GM04503 (cell line): ENCODE results near the gene DMAC2.
"Not testable (repeated sequence)": the region's sequence is repeated elsewhere in the genome, so short reads cannot be mapped to it uniquely, and the experiment has no call there.

Experiments used
- DNase-seq: peaks from one replicate; pipeline ENCODE4 v3.0.0-alpha.2; 2012; ENCODE audit warnings: low read depth

DMAC2 gene

DNA sequence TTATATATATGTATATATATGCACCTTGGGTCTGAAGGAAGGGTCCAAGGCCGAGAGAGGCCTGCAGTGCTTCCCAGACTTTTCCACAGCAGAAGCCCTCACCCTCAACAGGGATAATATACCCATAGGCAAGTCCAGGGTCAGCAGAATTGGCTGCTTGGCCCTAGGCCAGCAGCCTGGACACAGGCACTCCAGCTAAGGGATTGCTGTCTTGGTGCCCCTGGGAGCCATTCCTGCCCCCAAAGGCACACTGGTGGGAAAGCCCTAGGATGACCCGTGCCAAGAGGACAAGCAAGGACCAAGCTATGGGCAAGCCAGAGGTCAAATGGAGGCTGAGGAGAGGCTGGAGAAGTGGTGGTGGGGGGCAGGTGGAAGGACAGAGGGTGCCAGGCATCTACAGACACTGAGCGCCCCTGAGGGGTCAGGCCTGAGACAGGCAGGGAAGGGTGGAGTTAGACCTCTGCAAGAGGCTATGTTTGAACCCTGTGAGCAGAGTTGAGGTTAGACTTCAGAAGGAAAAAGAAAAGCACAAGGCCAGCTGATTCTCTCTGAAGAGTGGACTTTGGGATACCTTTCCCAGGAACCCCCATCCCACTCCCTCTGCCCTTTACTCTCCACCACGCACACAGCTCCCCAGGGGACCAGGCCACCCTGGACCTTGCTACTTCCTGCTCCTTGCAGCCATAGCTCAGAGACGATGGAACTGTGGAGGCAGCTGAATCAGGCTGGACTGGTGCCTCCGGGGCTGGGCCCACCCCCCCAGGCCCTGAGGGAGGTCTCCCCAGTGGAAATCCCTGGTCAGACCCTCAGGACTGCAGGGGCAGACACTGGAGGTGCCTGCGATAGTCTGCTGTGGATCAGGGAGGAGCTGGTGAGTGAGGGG, 3.0 kb upstream of the DMAC2 start, which contains the start of gene ERICH4:
Gene ERICH4, plus strand, starts transcription at position 684 of the 883 bp plus-strand sequence. Its CDS starts 14 bp downstream, at position 698.
- no peak for DNase-seq

DNA sequence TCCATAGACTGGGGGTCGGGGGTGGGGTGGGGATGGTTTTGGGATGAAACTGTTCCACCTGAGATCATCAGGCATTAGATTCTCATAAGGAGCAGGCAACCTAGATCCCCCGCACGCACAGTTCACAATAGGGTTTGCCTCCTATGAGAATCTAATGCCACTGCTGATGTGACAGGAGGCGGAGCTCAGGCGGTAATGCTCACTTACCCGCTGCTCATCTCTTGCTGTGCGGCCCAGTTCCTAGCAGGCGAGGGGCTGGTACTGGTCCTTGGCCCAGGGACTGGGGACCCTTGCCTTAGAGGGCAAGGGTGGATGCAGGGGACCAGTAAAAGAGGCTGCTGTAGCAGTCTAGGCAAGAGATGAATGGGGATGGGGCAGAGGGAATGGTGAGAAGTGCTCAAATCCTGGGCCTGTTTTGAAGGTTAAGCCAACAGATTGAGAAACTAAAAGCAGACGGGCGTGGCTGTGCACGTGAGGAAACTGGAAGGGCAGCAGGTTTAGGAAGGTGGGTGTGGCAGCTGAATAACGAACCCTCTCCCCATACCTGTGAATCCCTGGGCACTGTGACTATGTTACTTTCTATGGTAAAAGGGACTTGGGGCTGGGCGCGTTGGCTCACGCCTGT, 1.7 kb upstream of the DMAC2 start:
- no peak for DNase-seq

DNA sequence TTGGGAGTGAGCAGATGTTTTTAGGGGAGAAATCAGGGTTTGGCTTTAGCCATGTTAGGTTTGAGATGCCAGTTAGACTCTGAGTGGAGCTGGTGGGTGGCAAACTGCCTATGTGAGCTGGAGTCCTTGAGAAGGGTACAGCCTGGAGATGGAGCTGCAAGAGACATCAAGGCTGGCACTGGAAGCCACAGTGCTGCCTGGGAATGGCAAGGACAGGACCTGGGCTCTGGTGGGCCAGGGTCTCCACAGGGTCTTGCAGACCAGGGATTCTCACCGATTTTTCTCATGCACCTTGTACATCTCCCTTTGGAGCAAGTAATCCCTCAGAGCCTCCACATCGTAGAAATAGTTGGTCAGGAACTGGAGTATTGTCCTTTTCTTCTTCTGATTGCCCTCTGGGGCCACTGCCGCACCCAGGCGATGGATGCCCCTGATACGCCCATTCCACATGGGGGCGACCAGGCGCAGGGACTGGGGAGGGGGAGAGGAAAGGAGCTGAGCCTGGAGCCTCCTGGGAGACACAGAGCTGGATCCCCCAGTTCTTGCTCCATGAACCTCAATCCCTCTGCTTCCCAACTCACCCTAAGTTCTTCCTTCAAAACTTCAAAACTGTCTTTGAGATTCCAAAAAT, 1.7 kb downstream of the DMAC2 start:
- no peak for DNase-seq

DNA sequence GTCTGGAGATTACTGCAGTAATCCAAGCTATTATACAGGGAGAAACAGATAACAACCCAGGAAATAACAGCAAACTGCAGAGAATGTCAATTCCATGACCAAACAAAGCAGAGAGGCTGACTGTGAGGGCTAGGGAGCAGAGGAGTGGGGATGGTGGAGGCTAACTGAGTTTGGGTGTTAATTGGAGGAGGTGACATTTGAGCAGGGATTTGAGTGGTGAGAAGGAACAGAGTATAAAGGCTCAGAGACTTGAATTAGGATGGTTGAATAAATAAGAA, 3.1 kb downstream of the DMAC2 start:
- DNase-seq = no peak

DNA sequence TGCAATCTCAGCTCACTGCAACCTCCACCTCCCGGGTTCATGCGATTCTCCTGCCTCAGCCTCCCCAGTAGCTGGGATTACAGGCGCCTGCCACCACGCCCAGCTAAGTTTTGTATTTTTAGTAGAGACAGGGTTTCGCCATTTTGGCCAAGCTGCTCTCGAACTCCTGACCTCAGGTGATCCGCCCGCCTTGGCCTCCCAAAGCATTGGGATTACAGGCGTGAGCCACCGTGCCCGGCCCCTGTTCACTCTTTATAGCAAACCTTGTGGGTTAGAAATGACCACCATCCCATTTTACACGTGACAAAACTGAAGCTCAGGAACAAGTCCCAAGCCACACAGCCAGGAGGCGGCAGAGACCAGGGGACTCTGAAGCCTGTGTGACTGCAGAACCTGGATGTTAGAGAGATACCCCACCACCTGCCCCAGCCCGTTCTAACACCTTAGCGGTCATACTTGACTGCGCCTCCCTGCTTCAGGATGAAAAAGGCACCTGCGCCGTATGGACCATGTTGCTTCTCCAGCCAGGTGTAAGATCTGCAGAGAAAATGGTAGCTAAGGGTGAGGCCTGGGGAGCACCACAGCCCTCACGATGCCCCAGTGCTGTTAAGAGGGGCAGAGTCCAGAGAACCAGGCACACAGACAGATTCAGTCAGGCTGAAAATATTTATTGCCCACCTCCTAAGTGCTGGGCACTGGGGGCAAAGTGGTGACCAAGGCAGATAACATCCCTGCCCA, 3.6 kb downstream of the DMAC2 start:
- DNase-seq = no peak

DNA sequence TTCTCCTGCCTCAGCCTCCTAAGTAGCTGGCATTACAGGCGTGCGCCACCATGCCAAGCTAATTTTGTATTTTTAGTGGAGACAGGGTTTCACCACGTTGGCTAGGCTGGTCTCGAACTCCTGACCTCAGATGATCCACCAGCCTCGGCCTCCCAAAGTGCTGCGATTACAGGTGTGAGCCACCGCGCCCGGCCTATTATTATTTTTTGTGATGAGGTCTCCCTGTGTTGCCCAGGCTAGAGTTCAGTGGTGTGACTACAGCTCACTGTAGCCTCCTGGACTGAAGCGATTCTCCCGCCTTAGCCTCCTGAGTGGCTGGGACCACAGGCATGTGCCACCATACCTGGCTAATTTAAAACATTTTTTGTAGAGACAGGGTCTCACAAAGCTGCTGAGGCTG, 4.3 kb downstream of the DMAC2 start:
- not testable (repeated sequence) for DNase-seq

DNA sequence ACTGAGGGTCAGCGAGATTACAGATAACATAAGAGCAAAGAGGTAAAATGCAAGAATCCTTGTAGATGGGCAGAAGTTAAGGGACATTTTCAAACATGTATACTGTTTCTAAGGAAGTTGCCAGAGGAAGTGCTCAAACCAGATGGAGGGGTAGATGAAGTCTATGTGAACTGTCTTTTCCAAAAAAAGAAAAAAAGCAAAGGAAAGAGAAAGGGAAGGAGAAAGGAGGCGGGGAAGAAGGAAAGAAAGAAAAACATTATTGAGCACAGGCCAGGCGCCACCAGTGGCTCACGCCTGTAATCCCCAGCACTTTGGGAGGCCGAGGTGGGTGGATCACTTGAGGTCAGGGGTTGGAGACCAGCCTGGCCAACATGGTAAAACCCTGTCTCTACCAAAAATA, 5.3 kb downstream of the DMAC2 start:
- DNase-seq = no peak

DNA sequence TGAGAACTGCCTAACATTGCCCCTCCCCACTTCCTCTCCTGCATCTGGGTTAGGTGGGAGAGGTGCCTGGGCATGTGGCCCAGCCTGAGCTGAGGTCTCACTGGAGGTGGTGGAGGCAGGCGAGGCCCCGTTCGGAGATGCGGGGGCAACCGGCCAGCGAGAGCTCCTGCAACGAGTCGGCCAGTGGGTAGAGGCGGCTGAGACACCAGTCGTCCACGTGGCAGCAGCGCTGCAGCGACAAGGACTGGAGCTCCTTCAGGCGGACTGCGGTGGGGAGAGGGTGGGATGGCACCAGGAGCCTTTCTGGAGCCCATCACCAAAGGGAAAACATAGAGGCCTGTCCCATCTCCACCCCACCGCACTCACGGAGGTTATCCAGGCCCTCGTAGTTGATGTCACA, 6.5 kb downstream of the DMAC2 start:
- DNase-seq = no peak

DNA sequence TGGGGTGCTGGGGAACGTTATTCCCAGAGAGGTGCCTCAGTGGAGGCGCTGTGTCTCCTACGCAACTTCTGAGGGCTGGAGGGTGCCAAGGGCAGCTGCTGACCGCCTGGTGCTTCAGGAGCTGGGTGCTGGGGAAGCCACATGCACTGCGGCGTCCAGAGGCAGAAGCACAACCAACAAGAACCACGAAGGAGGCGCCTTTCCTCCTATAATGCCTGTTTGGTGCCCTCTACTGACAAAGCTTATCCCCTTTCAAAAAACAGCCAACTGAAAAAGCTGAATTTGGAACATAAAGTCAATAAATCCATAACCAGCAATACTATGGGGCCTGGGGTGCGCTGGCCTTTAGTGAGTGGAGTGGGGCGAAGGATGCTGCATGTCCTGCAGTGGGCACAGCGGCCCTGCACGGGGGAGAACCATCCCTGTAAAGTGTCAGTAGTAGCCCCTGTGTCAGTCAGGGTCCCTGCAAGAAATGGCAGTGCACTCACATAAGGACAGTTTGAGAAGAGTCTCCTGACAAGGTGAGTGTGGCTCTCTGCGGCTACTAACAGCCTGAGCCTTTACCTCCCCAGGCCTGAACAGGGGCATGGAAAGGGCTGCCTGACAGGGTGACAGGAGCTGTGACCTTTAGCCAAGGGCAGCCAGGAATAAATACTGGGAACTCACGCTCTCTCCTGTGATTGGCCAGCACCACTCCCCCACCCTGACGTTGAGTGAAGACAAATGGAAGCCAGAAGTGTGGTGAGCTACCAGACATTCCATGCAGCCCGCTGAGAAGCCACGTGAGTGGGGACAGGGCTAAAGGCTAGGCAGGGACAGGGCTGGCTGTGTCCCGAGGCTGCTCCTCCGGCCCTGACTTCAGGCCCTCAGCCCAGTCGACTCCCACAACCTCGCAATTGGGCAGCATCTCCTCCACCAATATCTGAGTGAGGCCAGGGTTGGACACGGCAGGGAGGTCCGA, 8.0 kb downstream of the DMAC2 start:
- DNase-seq = no peak

DNA sequence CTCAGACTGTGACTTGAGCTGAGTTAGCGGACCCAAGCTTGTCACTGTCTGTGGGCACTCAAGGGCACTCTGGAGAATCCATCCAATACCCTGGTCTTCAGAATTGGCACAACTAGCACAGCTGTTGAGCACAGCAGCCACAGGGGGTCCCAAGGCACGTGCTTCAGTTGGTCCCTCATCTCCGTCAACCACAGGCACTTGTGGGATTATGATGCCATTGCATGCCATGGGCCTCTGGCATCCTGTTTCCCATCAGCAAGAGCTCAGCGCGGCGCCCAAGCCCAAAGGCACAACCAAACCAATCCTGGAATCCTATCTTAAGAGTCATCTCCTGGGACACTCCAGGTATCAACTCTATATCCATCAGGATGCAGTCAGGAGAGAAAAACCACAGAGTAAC, 8.8 kb downstream of the DMAC2 start:
- no peak for DNase-seq

DNA sequence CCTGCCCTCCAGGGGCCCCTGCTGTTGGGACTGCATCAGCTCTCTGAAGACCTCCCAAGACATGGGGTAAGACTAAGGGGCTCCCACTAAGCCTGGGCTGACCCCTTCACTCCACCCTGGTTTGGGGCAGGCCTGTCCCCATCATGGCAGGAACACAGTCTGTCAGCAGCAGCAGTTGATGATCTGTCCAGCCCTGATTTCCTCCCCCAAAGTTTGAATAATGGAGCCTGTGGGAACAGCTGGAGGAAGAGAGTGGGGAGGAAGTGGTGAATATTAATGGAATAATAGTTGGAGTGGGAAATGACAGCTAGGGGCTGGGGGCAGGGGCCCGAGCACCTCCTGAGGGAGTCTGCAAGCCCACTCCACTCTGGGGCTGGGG, 11.2 kb downstream of the DMAC2 start:
- no peak for DNase-seq

DNA sequence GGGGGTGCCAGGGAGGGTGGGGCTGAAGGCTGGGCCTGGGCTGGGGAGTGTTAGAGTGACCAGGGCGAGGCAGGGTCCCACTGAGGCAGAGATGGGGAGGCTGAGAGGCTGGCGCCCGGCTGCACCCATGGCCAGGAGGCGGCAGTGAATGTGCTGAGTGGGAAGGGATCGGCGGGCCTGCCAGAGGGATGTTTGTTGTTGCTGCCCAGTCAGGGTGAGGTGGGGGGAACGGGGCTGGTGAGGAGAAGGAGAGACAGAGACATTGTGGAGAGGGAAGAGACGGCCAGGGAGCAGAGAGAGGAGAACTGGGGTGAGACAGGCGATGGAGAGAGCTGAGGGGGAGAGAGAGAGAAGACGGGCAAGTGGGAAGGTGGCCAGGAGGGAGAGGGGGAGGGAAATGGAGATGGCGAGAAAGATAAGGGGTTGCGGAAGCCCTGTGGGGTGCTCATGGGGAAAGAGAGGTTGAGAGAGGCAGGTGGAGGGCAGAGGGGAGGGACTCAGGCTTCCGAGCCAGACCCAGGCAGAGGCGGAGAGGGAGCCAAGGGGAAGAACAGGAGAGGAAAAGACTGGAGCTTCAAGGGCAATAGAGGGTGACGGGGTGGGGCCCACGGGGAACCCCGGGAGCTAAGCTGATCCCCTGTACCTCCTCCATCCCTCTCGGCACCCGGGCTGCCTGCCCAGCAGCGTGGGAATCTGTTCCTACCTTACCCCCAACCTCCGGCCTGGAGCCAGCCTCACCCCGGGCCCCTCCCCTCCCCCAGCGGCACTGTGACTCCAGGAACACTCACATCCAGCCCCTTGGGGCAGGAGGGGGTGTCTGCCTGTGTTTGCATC, 11.8 kb downstream of the DMAC2 start:
- DNase-seq = no peak

DNA sequence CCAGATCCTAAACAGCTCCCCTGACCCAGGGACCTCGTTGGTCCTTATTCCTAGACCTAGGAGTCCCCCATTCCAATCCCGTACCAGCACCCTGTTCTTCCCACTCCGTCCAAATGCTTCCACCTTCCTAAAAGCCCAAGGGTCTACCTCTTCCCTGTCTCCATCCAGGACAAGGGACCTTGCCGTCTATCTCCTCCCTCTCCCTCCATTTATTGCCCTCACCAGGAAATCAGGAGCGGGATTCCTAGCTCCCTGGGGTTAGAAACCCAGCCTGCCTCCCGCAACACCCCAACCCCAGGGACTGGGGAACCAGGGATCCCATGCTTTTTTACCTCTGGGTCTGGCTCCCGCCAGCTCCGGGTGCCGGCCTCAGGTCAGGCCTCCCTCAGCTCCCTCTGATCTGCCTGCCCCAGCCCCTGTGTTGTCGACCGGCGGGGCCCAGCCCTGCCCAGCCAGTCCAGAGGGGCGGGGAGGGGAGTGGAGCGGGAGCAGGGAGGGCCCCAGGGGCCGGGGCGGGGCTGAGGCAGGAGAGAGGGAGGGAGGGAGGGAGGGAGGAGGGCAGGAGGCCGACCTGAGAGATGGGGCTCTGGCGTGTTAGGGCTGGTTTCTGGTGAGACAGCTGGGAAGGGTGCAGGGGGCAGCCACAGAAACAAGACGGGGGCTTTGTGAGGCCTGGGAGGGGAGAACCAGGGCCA, 12.6 kb downstream of the DMAC2 start, which contains the start of gene B3GNT8:
Gene B3GNT8, minus strand, starts transcription at position 423 of the 695 bp plus-strand sequence. CDS start 596 bp downstream, outside the sequence.
- no peak for DNase-seq

DNA sequence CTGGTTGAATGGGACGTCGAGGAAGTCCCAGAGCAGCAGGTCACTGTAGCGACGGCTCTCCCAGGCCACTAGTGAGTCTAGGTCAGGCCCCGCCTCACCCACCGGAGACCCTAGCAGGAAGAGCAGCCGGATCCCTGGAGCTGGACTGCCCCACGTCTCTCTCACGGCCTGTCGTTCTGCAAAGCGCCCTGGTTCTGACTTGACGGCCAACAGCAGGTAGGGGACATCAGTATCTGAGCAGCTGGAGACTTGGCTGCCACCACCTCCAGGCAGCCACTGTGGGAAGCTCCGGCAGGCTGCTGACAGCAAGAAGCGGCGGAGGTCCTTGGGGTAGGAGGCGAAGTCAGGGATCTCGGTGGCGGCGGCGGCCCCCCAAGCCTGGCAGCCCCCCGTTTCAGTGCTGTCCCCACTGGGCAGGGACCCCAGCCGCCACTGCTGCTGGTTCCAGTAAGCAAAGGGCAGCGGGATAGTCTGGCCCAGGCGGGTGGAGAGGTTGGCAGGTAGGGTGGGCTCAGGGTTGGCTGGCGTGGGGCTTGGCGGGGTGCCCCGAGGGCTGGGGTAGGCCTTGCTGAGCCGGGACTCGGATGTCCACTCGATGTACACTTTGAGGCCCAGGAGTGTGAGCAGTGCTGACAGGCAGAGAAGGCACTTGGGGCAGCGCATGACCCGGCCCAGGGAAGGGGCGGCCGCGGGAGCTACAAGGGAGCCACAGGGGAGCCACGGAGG, 13.4 kb downstream of the DMAC2 start:
- DNase-seq = no peak

DNA sequence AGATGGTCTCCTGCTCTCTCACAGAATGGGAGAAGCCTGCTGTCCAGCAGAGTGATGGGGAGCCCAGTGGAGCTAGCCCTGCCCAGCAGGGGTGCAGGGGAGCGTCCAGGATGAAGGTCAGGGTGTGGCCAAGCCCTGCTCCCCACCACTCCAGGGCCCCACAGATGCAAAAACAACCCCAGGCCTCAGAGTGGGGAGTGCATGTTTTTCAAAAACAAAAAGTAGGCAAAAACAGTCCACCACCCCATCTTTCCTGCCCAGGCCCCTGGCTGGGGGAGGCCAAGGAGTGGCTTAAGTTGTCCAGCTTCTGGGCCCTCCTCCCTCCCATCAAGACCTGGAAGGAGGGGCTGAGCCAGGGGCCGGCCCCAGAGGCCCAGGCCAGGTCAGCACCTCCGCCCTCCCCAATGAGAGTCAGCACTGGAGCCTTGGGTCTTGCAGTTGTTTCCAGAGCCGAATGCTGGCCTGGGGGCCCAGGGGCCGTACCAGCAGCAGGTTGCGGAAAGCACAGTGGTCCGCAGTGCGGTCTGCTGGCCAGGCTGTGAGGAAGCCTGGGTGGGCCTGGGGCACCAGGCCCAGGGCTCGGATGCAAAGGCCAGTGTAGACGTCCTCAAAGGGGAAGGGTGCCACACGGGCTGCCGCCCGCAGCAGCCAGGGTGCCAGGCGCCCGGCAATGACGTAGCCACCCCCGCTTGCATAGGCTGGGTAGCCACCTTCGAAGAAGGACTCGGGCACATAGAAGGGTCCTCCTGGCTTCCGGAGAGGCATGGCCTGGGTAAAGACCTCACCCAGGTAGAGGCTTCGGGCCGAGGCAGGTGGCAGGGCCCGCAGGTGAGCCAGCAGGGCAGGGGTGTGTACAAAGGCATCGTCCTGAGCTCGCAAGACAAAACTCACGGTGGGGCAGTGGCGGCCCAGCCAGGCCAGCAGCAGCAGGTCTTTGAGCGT, 14.3 kb downstream of the DMAC2 start:
- DNase-seq = no peak

DNA sequence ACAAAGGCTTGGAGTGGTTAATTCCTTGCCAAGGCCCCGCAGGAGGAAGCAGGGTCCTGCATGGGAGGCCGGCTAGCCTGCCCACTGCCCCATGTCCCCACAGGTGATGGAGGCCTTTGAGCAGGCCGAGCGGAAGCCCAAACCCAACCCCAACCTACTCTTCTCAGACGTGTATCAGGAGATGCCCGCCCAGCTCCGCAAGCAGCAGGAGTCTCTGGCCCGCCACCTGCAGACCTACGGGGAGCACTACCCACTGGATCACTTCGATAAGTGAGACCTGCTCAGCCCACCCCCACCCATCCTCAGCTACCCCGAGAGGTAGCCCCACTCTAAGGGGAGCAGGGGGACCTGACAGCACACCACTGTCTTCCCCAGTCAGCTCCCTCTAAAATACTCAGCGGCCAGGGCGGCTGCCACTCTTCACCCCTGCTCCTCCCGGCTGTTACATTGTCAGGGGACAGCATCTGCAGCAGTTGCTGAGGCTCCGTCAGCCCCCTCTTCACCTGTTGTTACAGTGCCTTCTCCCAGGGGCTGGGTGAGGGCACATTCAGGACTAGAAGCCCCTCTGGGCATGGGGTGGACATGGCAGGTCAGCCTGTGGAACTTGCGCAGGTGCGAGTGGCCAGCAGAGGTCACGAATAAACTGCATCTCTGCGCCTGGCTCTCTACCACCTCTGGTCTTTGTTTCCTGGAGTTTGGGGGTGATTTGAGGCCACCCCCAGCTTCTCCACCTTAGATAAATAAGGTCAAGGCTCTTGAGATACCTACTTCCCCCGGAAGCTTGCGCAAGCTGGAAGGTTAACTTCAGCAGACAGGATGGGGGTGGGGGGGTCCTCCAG, 15.2 kb downstream of the DMAC2 start:
- DNase-seq = no peak

DNA sequence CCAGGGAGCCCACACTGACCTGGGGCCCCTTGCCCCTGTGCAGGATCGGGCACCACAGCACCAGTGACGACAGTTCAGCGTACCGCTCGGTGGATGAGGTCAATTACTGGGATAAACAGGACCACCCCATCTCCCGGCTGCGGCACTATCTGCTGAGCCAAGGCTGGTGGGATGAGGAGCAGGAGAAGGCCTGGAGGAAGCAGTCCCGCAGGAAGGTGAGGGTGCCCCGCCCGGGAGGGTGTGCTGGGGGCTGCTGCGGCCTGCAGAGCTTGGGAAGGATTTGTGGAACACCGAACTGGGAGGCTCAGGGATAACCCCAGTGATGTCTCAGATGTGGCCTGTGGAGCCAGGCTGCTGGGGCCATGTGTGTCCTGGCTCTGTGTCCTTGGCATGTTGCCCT, 16.8 kb downstream of the DMAC2 start:
- DNase-seq = no peak
